ENCODE results near the gene CWC27. TPM values are rescaled to one million over a fixed set of nuclear protein-coding genes. Genes with fewer than 3 reads are reported as not detected.

CWC27 gene
- total and polyA plus RNA-seq, 2 donors from 2014 or later = 16.5 to 17.3 TPM

DNA sequence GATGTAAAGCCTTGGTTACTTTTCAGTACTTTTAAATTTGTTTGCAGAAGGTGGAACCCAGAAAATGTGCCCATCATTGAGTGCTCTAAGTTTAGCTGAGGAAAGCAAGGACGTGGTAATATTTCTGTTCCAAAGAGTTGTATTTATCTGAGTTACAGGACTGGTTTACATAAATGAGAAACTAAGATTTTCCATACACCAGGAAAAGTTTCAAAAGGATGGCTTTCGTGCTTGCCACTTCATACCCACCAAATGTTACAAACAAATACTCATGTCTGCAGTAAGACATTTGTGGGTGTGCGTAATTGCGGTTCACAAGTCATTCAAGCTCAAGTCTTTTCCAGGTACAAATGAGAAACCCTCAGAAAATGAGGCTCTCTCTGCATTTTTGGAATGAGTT lies 68.1 kb downstream of the CWC27 start:
- FAIRE-seq (no peak), DNase-seq (no peak)
- H3K27me3 ChIP-seq (ENCODE audit: control insufficient read depth, insufficient read depth, low read length) = no peaks in the 10 kb centered on the region
- no peaks in the 10 kb centered on the region for H3K4me1 ChIP-seq (ENCODE audit: control insufficient read depth in 2 of 3, insufficient read depth in 2 of 3, low read depth in 1 of 3, low read length in 3 of 3)
- no peaks in the 10 kb centered on the region for H3K36me3 ChIP-seq (ENCODE audit: control insufficient read depth in 2 of 3, insufficient read depth in 3 of 3, low read length in 3 of 3)
- H3K4me3 ChIP-seq (ENCODE audit: low read length in 3 of 3) = no peak overlapping the region
- intact Hi-C loops (cut with DNase I) = no loop called here
- no peak for TF ChIP-seq CTCF (IDR thresholded peaks at IDR 0.05; ENCODE audit: borderline replicate concordance, extremely low read depth, insufficient read depth)
- no peak overlapping the region for H3K27ac ChIP-seq (ENCODE audit: low read depth in 2 of 2, low read length in 2 of 2)
- no peak overlapping the region for H3K9ac ChIP-seq (ENCODE audit: low read length in 3 of 3)
- H3K9me3 ChIP-seq (ENCODE audit: control insufficient read depth in 2 of 3, insufficient read depth in 1 of 3, low read length in 3 of 3) = no peaks in the 10 kb centered on the region

- H3K27ac ChIP-seq (ENCODE audit: low read depth in 2 of 2, low read length in 2 of 2) = no peak overlapping the region
- no peaks in the 10 kb centered on the region for H3K9me3 ChIP-seq (ENCODE audit: control insufficient read depth in 2 of 3, insufficient read depth in 1 of 3, low read length in 3 of 3)
- no peak overlapping the region for H3K4me3 ChIP-seq (ENCODE audit: low read length in 3 of 3)
- TF ChIP-seq CTCF (IDR thresholded peaks at IDR 0.05; ENCODE audit: borderline replicate concordance, extremely low read depth, insufficient read depth) = no peak
- no peaks in the 10 kb centered on the region for H3K27me3 ChIP-seq (ENCODE audit: control insufficient read depth, insufficient read depth, low read length)
- no peak for DNase-seq
- no peak overlapping the region for H3K9ac ChIP-seq (ENCODE audit: low read length in 3 of 3)
- FAIRE-seq = no peak
- H3K4me1 ChIP-seq (ENCODE audit: control insufficient read depth in 2 of 3, insufficient read depth in 2 of 3, low read depth in 1 of 3, low read length in 3 of 3) = no peaks in the 10 kb centered on the region
- no peaks in the 10 kb centered on the region for H3K36me3 ChIP-seq (ENCODE audit: control insufficient read depth in 2 of 3, insufficient read depth in 3 of 3, low read length in 3 of 3)
- intact Hi-C loops (cut with DNase I) = no loop called here
These were observed 69.6 kb downstream of the CWC27 start for GRCh38 chr5:64838376-64838775.

- Histone ChIP-seq H3K27me3 (ENCODE audit: control insufficient read depth, insufficient read depth, low read length) (no peaks in the 10 kb centered on the region), H3K27ac (ENCODE audit: low read depth in 2 of 2, low read length in 2 of 2) (no peak overlapping the region), H3K36me3 (ENCODE audit: control insufficient read depth in 2 of 3, insufficient read depth in 3 of 3, low read length in 3 of 3) (no peaks in the 10 kb centered on the region), H3K9me3 (ENCODE audit: control insufficient read depth in 2 of 3, insufficient read depth in 1 of 3, low read length in 3 of 3) (no peaks in the 10 kb centered on the region), H3K4me3 (ENCODE audit: low read length in 3 of 3) (no peak overlapping the region), H3K9ac (ENCODE audit: low read length in 3 of 3) (no peak overlapping the region), H3K4me1 (ENCODE audit: control insufficient read depth in 2 of 3, insufficient read depth in 2 of 3, low read depth in 1 of 3, low read length in 3 of 3) (no peaks in the 10 kb centered on the region)
- intact Hi-C loops (cut with DNase I) = no loop called here
- FAIRE-seq (no peak), DNase-seq (no peak)
- no peak for TF ChIP-seq CTCF (IDR thresholded peaks at IDR 0.05; ENCODE audit: borderline replicate concordance, extremely low read depth, insufficient read depth)
These were observed 70.1 kb downstream of the CWC27 start for GRCh38 chr5:64838803-64839202.

DNA sequence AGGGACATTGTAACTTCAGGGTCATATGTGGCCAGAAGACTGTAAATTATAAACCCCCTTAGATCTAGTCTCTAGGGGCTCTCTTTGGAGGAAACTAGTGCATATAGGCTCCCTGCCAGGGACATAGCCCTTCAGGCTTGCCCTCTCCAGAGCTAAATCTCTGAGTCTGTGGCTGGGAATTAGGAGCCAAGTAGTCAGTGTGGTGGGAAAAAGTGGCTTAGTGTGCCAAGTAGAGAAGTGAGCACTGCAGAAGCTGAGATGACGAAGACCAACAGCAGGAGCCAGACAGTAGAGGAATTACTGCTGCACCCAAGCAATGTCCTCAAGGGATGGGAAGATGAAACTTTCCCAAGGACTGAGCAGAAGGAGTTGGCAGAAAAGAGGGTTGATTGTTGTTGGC lies 71.2 kb downstream of the CWC27 start:
- Histone ChIP-seq H3K9me3 (ENCODE audit: control insufficient read depth in 2 of 3, insufficient read depth in 1 of 3, low read length in 3 of 3) (no peaks in the 10 kb centered on the region), H3K27me3 (ENCODE audit: control insufficient read depth, insufficient read depth, low read length) (no peaks in the 10 kb centered on the region), H3K36me3 (ENCODE audit: control insufficient read depth in 2 of 3, insufficient read depth in 3 of 3, low read length in 3 of 3) (peaks cover 0 to 2% (median 0%) of the 10 kb centered on the region in 3 donors), H3K4me3 (ENCODE audit: low read length in 3 of 3) (no peak overlapping the region), H3K4me1 (ENCODE audit: control insufficient read depth in 2 of 3, insufficient read depth in 2 of 3, low read depth in 1 of 3, low read length in 3 of 3) (no peaks in the 10 kb centered on the region), H3K9ac (ENCODE audit: low read length in 3 of 3) (no peak overlapping the region), H3K27ac (ENCODE audit: low read depth in 2 of 2, low read length in 2 of 2) (no peak overlapping the region)
- intact Hi-C loops (cut with DNase I) = no loop called here
- FAIRE-seq = no peak
- no peak for TF ChIP-seq CTCF (IDR thresholded peaks at IDR 0.05; ENCODE audit: borderline replicate concordance, extremely low read depth, insufficient read depth)
- DNase-seq = no peak

Data from kidney (tissue), 14 donors.